ENCODE data around the gene TMEM128.

GRCh38 chr4:4254666-4255065, 6.6 kb upstream of the TMEM128 start:
- TF ChIP-seq EP300 (IDR thresholded peaks at IDR 0.05) = no peak
- no peak for TF ChIP-seq CTCF (IDR thresholded peaks at IDR 0.05)
- TF ChIP-seq POLR2A (IDR thresholded peaks at IDR 0.05) = no peak

Data from gastroesophageal sphincter (tissue), 3 donors.